ENCODE data around the gene DIS3L2.
"Not testable (repeated sequence)": the region's sequence is repeated elsewhere in the genome, so short reads cannot be mapped to it uniquely, and the experiment has no call there.

Gene DIS3L2

GRCh38 chr2:232075080-232075479 is 113.6 kb downstream of the DIS3L2 start:
- DNase-seq = no peak

- DNase-seq = no peak
Observed at GRCh38 chr2:232075859-232076258, 114.3 kb downstream of the DIS3L2 start.

- DNase-seq = no peak
Observed at GRCh38 chr2:232076272-232076671, 114.8 kb downstream of the DIS3L2 start.

- DNase-seq = no peak
Observed at GRCh38 chr2:232076736-232077135, 115.2 kb downstream of the DIS3L2 start.

DNA sequence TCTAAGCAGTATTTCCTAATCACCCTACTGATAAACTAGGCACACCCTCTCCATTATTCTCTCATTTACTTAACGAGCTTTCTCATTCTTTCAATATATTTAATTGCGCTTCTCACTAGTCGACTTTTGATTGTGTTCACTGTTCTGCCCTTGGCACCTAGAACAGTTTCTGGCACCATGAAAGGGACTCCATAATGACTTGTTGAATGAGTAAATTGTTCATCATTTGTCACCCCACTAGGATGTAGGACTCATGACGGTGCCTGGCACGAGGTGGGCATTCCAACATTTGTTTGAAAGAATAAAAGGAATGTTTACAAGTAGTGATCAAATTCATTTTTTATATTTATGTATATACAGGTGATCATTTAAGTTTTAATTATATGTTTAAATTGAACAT is 123.7 kb downstream of the DIS3L2 start:
- no peak for DNase-seq

GRCh38 chr2:232085826-232086425 is 124.4 kb downstream of the DIS3L2 start:
- no peak for DNase-seq

DNA sequence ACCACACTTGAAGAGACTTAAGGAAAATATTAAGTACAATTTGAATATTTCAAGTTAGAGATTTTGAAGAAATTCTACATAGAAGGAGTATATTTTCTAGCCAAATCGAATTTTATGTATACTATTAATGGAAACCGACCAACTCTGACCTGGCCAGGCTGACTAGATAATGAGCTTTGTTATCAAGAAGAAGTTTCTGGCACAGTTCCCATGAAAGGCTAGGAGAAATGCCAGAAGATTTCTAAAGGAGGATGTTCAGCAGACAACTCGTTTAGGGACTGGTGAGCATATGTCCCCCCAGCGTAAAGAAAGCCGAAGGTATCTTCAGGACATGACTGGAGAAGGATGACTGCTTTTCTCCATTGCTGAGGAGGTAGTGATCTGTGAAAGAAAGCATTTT is 127.3 kb downstream of the DIS3L2 start:
- DNase-seq = no peak

- no peak for DNase-seq
Observed at GRCh38 chr2:232094201-232094600, 132.7 kb downstream of the DIS3L2 start.

DNA sequence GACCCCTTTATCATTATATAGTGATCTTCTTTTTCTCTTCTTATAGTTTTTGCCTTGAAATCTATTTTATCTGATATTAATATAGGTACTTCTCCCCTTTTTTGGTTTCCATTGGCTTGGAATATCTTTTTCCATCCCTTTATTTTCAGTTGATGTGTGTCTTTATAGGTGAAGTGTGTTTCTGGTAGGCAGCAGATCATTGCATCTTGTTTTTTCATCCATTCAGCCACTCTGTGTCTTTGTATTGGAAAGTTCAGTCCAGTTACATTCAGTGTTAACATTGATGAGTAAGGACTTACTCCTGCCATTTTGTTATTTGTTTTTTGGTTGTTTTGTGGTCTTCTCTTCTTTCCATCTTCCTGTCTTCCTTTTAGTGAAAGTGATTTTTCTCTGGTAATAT is 133.4 kb downstream of the DIS3L2 start:
- no peak for DNase-seq

GRCh38 chr2:232097260-232097659 is 135.7 kb downstream of the DIS3L2 start:
- no peak for DNase-seq

GRCh38 chr2:232097758-232098157 is 136.2 kb downstream of the DIS3L2 start:
- DNase-seq = no peak

DNA sequence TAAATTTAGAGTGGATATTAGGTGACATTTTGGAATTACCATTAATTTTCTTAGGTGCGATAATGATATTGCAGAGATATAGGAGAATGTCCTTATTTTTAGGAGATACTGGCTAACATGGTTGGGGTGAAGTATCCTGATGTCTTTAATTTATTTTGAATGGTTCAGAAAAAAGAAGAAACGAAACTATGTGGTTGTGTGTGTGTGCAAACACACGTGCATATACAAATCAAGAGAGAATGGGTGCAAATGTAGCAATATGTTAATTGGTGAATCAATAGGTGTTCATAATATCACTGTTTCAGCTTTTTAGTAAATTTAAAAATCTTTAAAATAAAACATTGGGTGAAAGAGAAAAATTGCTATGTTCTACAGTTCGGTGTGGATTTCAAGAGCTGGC is 140.9 kb downstream of the DIS3L2 start:
- DNase-seq = no peak

GRCh38 chr2:232103140-232103737 is 141.7 kb downstream of the DIS3L2 start:
- DNase-seq = no peak

DNA sequence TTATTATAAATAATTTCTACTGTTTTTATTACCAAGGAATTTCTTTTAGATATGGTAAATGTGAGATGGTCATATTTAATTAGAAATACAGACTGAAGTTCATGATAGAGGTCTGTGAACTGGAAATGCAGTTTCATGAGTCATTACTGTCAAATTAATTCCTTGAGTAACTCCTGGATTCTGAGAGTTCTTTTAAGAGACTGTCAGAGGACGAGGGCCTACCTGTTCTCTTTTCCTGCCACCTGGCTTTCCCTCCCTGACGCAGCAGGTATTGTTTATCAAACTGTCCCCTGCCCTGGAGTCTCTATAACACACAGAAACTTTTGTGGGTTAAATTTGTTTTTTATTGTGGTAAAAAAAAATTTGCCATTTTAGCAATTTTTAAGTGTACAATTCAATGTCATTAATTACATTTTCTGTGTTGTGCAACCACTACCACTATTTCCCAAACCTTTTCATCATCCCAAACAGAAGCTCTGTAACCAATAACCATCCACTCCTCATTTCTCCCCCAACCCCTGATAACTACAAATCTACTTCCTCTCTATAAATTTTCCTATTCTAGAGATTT is 142.6 kb downstream of the DIS3L2 start:
- no peak for DNase-seq

DNA sequence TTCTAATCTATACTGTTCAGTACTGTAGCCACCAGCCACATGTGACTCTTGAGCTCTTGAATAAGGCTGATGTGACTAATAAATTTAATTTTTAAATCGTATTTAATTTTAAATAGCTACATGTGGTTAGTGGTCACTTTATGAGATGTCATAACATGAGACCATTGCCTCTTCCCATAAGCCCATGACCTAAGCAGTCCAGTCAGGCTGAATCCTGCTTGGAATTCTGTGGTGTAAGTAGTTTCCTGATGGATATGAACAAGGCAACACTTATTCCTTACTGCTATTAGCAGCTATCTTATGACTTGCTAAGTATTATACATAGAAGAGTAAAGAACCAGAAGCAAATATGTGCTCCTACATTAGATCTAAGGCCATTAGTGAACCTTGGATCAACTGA is 150.0 kb downstream of the DIS3L2 start:
- no peak for DNase-seq

DNA sequence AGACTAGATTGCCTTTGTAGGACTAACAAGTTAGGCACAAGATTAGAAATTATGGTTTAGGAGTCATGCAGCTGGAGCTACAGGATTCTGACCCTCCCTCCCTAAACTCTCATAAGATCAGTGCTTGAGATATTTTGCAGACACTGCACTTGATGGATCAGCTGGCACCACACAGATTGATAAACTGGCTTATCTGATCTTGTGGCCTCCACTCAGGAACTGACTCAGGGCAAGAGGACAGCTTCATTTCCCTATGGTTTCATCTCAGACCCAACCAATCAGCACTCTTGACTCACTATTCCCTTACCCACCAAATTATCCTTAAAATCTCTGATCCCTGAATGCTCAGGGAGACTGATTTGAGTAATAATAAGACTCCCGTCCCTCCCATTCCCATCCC is 152.3 kb downstream of the DIS3L2 start:
- DNase-seq = no peak

DNA sequence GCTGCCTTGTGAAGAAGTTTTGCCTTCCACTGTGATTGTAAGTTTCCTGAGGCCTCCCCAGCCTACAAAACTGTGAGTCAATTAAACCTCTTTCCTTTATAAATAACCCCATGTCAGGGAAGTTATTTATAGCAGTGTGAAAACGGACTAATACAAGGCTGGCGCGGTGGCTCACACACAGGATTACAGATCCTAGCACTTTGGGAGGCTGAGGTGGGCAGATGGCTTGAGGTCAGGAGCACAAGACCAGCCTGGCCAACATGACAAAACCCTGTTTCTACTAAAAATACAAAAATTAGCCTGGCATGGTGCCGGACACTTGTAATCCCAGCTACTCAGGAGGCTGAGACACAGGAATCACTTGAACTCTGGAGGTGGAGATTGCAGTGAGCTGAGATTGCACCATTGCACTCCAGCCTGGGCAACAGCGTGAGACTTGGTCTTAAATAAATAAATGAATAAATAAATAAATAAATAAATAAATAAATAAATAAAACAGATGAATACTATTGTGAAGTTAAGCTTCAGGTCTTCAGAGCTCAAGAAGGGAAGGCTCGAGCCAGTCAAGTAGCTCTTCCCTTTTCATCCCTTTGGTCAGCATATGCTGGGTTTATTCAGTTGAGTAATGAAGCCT is 154.3 kb downstream of the DIS3L2 start:
- DNase-seq = not testable (repeated sequence)

DNA sequence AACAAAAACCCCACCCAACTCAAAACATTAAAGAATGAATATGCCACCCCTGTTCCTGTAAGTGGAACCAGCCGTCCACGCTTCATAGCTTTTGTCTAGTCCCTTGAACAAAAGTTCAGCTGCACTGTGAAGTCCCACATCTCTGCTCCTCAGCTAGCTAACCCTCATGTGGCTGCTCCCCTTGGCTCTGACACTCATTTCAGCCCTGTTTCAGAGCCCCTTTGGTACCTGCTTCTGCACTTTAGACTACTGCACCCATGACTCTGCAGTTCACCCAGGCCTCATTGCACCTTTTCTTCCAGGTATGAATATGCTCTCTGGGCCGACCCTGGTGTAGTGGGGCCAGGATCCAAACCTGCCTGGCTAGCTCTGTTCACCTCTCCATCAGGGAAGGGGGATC is 155.3 kb downstream of the DIS3L2 start:
- DNase-seq = no peak

- DNase-seq = no peak
Observed at GRCh38 chr2:232117413-232117812, 155.9 kb downstream of the DIS3L2 start.

DNA sequence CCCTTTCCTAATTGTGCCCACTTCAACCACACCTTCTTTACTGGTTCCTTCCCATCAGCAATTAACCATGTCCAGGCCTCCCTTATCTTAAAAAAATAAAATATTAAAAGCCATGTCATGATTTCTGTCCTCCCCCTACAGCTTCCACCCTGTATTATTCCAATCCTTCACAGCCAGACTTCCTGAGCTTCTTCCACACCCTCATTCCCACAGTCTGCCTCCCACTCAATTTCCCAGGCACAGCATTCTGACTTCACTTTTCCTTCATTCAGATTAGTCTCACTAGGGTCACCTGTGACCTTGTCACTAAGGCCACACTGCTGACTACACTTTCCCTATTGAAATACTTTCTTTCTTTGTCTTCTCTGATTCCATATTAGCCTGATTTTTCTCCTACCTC is 159.4 kb downstream of the DIS3L2 start:
- no peak for DNase-seq

GRCh38 chr2:232124309-232124708 is 162.8 kb downstream of the DIS3L2 start:
- DNase-seq = no peak

- no peak for DNase-seq
Observed at GRCh38 chr2:232126301-232127099, 165.0 kb downstream of the DIS3L2 start.

- no peak for DNase-seq
Observed at GRCh38 chr2:232129483-232129882, 168.0 kb downstream of the DIS3L2 start.

DNA sequence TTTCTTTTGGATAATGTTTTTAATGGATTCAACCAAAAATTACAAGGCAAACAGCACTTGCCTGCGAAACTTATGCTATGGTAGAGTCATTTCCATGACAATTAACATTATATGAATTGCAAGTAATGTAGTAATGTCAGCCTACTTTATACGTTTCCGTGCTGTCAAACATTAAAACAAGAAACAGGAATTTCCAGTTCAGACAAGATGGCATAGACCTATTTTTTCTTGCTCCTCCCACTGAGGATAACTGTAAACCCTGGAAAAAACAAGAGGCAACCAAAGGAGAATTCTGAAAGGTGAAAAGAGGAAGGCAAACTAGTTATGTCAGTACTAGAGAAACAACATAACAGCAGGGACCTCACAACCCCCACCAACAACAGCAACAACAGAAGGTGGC is 170.7 kb downstream of the DIS3L2 start:
- DNase-seq = no peak
